Epithelial cell of prostate (primary cell): ENCODE data around the gene C11orf97.
"Not testable (repeated sequence)": the region's sequence is repeated elsewhere in the genome, so short reads cannot be mapped to it uniquely, and the experiment has no call there.

ENCODE experiments used
- DNase-seq: peaks from one replicate; pipeline ENCODE4 v3.0.0-alpha.2; 2011; ENCODE audit warnings: low read depth, low spot score
- H3K27ac ChIP-seq: fragments of 450-650 bp; 2 replicates; pipeline ENCODE4 v1.5.1; 2017; ENCODE audit warnings: mild to moderate bottlenecking

Gene C11orf97

GRCh38 chr11:94511932-94512781, at the start of gene C11orf97:
Gene C11orf97 (plus strand): TSS chr11:94512461. CDS start chr11:94512529, 68 bp downstream.
- no peak within 1 kb of the TSS for H3K27ac ChIP-seq
- DNase-seq = no peak

- DNase-seq = no peak
- no peak overlapping the region for H3K27ac ChIP-seq
Measured at GRCh38 chr11:94469416-94469815, 42.8 kb upstream of the C11orf97 start.

- no peak overlapping the region for H3K27ac ChIP-seq
- DNase-seq = no peak
Measured at GRCh38 chr11:94472916-94473799, 39.1 kb upstream of the C11orf97 start.

- H3K27ac ChIP-seq = no peak overlapping the region
- no peak for DNase-seq
Measured at GRCh38 chr11:94477624-94478023, 34.6 kb upstream of the C11orf97 start.

GRCh38 chr11:94481342-94481741, 30.9 kb upstream of the C11orf97 start:
- no peak for DNase-seq
- no peak overlapping the region for H3K27ac ChIP-seq

- no peak for DNase-seq
- no peak overlapping the region for H3K27ac ChIP-seq
Measured at GRCh38 chr11:94486068-94486467, 26.2 kb upstream of the C11orf97 start.

- peak; percentile 94 for DNase-seq
- peak within 1 kb of the TSS; percentile 50 for H3K27ac ChIP-seq
Measured at GRCh38 chr11:94493281-94494125, 18.8 kb upstream of the C11orf97 start, which contains the start of the genes ANKRD49 and MRE11. Gene ANKRD49 (plus strand): TSS chr11:94493984. CDS start chr11:94496694, 2,710 bp downstream. Gene MRE11 (minus strand): TSS chr11:94493844. CDS start chr11:94492801, 1,043 bp downstream.

- peak overlapping the region; percentile 50 for H3K27ac ChIP-seq
- DNase-seq = no peak
Measured at GRCh38 chr11:94494126-94494680, 18.1 kb upstream of the C11orf97 start.

- no peak overlapping the region for H3K27ac ChIP-seq
- DNase-seq = no peak
Measured at GRCh38 chr11:94500181-94500580, 12.1 kb upstream of the C11orf97 start.

- no peak for DNase-seq
Measured at GRCh38 chr11:94501522-94501921, 10.7 kb upstream of the C11orf97 start.

GRCh38 chr11:94504689-94505293, 7.5 kb upstream of the C11orf97 start:
- DNase-seq = no peak
- H3K27ac ChIP-seq = no peak overlapping the region

More at GRCh38 chr11:94501522-94501921, 10.7 kb upstream of the C11orf97 start:
- H3K27ac ChIP-seq = no peak overlapping the region

- H3K27ac ChIP-seq, DNase-seq: not testable (repeated sequence)
Measured at GRCh38 chr11:94506513-94506912, 5.7 kb upstream of the C11orf97 start.

GRCh38 chr11:94507485-94507884, 4.8 kb upstream of the C11orf97 start:
- DNase-seq = peak; percentile 33
- no peak overlapping the region for H3K27ac ChIP-seq

GRCh38 chr11:94513091-94513490, 830 bp downstream of the C11orf97 start:
- H3K27ac ChIP-seq = no peak overlapping the region
- no peak for DNase-seq

- DNase-seq = no peak
- no peak overlapping the region for H3K27ac ChIP-seq
Measured at GRCh38 chr11:94515398-94515797, 3.1 kb downstream of the C11orf97 start.

- no peak overlapping the region for H3K27ac ChIP-seq
- DNase-seq = no peak
Measured at GRCh38 chr11:94516725-94517124, 4.5 kb downstream of the C11orf97 start.

GRCh38 chr11:94518300-94518699, 6.0 kb downstream of the C11orf97 start:
- H3K27ac ChIP-seq = no peak overlapping the region
- no peak for DNase-seq

- no peak for DNase-seq
Measured at GRCh38 chr11:94519478-94520084, 7.3 kb downstream of the C11orf97 start.

GRCh38 chr11:94521684-94522083, 9.4 kb downstream of the C11orf97 start:
- no peak overlapping the region for H3K27ac ChIP-seq
- no peak for DNase-seq

More at GRCh38 chr11:94519478-94520084, 7.3 kb downstream of the C11orf97 start:
- no peak overlapping the region for H3K27ac ChIP-seq
